B cell (primary cell): ENCODE results near the gene PAFAH2. TPM values are rescaled to one million over a fixed set of nuclear protein-coding genes. Genes with fewer than 3 reads are reported as not detected.

Experiments
- ATAC-seq: fragments of 200-7000 bp; cut with Tn5 transposase; one replicate; pipeline ENCODE4 v1.10.0; 2021; ENCODE audit warnings: low read depth, mild to moderate bottlenecking, moderate number of reproducible peaks, moderate library complexity
- CTCF ChIA-PET: fragments of 350-600 bp; sonication (Branson Sonifier 250); formaldehyde crosslinking; loops from one replicate; lab custom pipeline; 2021; ENCODE audit warnings: antibody characterized with exemption, inconsistent platforms; lab: Charles Lee
- POLR2A ChIA-PET: fragments of 350-600 bp; sonication (Branson Sonifier 250); formaldehyde crosslinking; loops from one replicate; lab custom pipeline; 2021; ENCODE audit warnings: antibody characterized with exemption; lab: Charles Lee
- DNase-seq: peaks from one replicate; pipeline ENCODE4 v3.0.0; 2013
- H2AFZ ChIP-seq: 2 replicates; pipeline ENCODE4 v1.6.1; 2012; ENCODE audit warnings: mild to moderate bottlenecking, low read depth, low read length; ENCODE audit not compliant: insufficient read depth, poor library complexity, severe bottlenecking
- H3K27ac ChIP-seq, 2 donors: 1 replicate in 1 of 2; 2 replicates in 1 of 2; pipeline ENCODE4 v1.5.1; 2012 to 2013; ENCODE audit warnings: low read length in 2 of 2, mild to moderate bottlenecking in 2 of 2, moderate library complexity in 1 of 2
- H3K27me3 ChIP-seq, 4 experiments: fragments of 200-600 bp in 1 of 4; sonication (generic) in 1 of 4; replicated peaks in 1 of 4; 1 replicate in 2 of 4; 2 replicates in 2 of 4; pipeline versions ENCODE4 v1.6.1 to v1.7.0; 2013 to 2016; ENCODE audit warnings: low read length in 3 of 4, mild to moderate bottlenecking in 2 of 4, mixed read lengths in 1 of 4, moderate library complexity in 1 of 4; ENCODE audit not compliant: insufficient read depth in 4 of 4, control insufficient read depth in 3 of 4; ENCODE audit errors: control extremely low read depth in 1 of 4
- H3K36me3 ChIP-seq, 2 experiments: replicated peaks in 1 of 2; 1 replicate in 1 of 2; 2 replicates in 1 of 2; pipeline versions ENCODE4 v1.6.1 to v1.7.1; 2013; ENCODE audit warnings: low read length in 1 of 2; ENCODE audit not compliant: insufficient read depth in 2 of 2, control insufficient read depth in 1 of 2; ENCODE audit errors: control extremely low read depth in 1 of 2, extremely low read depth in 1 of 2
- H3K4me1 ChIP-seq, 2 donors: fragments of 200-600 bp in 1 of 2; sonication (generic) in 1 of 2; 1 replicate in 1 of 2; 2 replicates in 1 of 2; pipeline versions ENCODE4 v1.5.1 to v1.6.1; 2013 to 2017; ENCODE audit warnings: low read length in 2 of 2; ENCODE audit not compliant: control insufficient read depth in 2 of 2, insufficient read depth in 2 of 2
- H3K4me2 ChIP-seq: replicated peaks from 2 replicates; pipeline ENCODE3; 2012; ENCODE audit warnings: mild to moderate bottlenecking, low read depth, low read length; ENCODE audit not compliant: poor library complexity, severe bottlenecking
- H3K4me3 ChIP-seq, 5 experiments: fragments of 200-600 bp in 1 of 5; sonication (generic) in 1 of 5; 1 replicate in 3 of 5; 2 replicates in 2 of 5; pipeline versions ENCODE4 v1.5.1 to v1.7.0; 2011 to 2016; ENCODE audit warnings: low read length in 4 of 5, mild to moderate bottlenecking in 4 of 5, low read depth in 2 of 5, control low read depth in 1 of 5, moderate library complexity in 1 of 5; ENCODE audit not compliant: insufficient read depth in 1 of 5; ENCODE audit errors: control extremely low read depth in 1 of 5, extremely low read depth in 1 of 5
- H3K79me2 ChIP-seq: fragments of 200-600 bp; sonication (generic); one replicate; pipeline ENCODE4 v1.6.0; 2016; ENCODE audit warnings: low read length; ENCODE audit not compliant: control insufficient read depth, insufficient read depth
- H3K9ac ChIP-seq: fragments of 200-600 bp; sonication (generic); 2 replicates; pipeline ENCODE4 v1.6.1; 2017; ENCODE audit warnings: mild to moderate bottlenecking, low read length, moderate library complexity
- H3K9me3 ChIP-seq, 3 donors: one replicate each; pipeline versions ENCODE4 v1.6.1 to v1.7.1; 2013; ENCODE audit warnings: low read length in 2 of 3; ENCODE audit not compliant: control insufficient read depth in 2 of 3, insufficient read depth in 1 of 3; ENCODE audit errors: control extremely low read depth in 1 of 3
- H4K20me1 ChIP-seq: 2 replicates; pipeline ENCODE4 v1.6.0; 2012; ENCODE audit warnings: mild to moderate bottlenecking, low read length; ENCODE audit not compliant: insufficient read depth, control insufficient read depth, poor library complexity, severe bottlenecking
- H3K27ac Mint-ChIP-seq: one replicate; pipeline ENCODE4 v1.8.0; 2021; ENCODE audit warnings: mixed read lengths
- H3K27me3 Mint-ChIP-seq: one replicate; pipeline ENCODE4 v1.8.0; 2021; ENCODE audit warnings: mixed read lengths
- H3K4me1 Mint-ChIP-seq: one replicate; pipeline ENCODE4 v1.8.0; 2021; ENCODE audit warnings: mixed read lengths
- H3K4me3 Mint-ChIP-seq: one replicate; pipeline ENCODE4 v1.8.0; 2021; ENCODE audit warnings: mixed read lengths
- H3K9me3 Mint-ChIP-seq: one replicate; pipeline ENCODE4 v1.8.0; 2022; ENCODE audit warnings: mixed read lengths; ENCODE audit not compliant: insufficient read depth
- EZH2 ChIP-seq: IDR thresholded peaks from 2 replicates; pipeline ENCODE4 v1.6.1; 2012; ENCODE audit warnings: borderline replicate concordance, low read depth, mild to moderate bottlenecking, moderate library complexity, low read length; ENCODE audit not compliant: insufficient read depth, poor library complexity, severe bottlenecking
- WGBS: methylation state at CpG from one replicate; pipeline ENCODE4 v1.1.5; 2013; ENCODE audit warnings: missing lambda C conversion rate; ENCODE audit not compliant: insufficient coverage; 5-methylcytosine and 5-hydroxymethylcytosine counted together
- intact Hi-C: fragments of 100-400 bp; cut with micrococcal nuclease; formaldehyde crosslinking; loops from one replicate; pipeline ENCODE4 v1.10.0; 2022
- polyA plus RNA-seq: library from polyadenylated mRNA; depleted of rRNA; stranded (reverse); fragments of >200 nt; gene quantifications from 2 replicates; pipeline ENCODE4 v1.2.3, GENCODE V29; 2012
- total RNA-seq, 2 donors: library from RNA; stranded (reverse); fragments of 120-200 nt in 1 of 2; gene quantifications; 1 replicate in 1 of 2; 2 replicates in 1 of 2; pipeline versions ENCODE4 v1.2.3 to v1.2.4, GENCODE V29; 2013 to 2022
- TF ChIP-seq, protein P1 (sequence below): fragments of 200-600 bp; IDR thresholded peaks from one replicate; pipeline ENCODE4 v1.8.0; 2022; ENCODE audit warnings: antibody characterized with exemption, mild to moderate bottlenecking

PAFAH2 gene
- total and polyA plus RNA-seq, 2 donors (not counting 1 experiment from before 2014, with no cell fraction given), result 5.1 to 8.8 TPM

GRCh38 chr1:25991937-25992688 is 5.8 kb downstream of the PAFAH2 start:
- CTCF ChIA-PET, result interaction anchor here (1.0 to 2.0 kb wide), 2 partner anchors 95 to 97 kb away, joined by 4 read pairs; no protein-coding TSS in a partner anchor
- H3K4me3 Mint-ChIP-seq, result no peak overlapping the region

More at GRCh38 chr1:25991937-25992688, 5.8 kb downstream of the PAFAH2 start:
- Histone ChIP-seq H3K27ac (no peak overlapping the region), H3K4me2 (no peak overlapping the region), H3K27me3 (no peaks in the 10 kb centered on the region), H3K79me2 (peaks cover 42% of the 10 kb centered on the region), H2AFZ (no peak overlapping the region), H3K36me3 (peaks cover 0 to 6% of the 10 kb centered on the region in 2 experiments), H3K4me1 (peaks cover 13 to 15% of the 10 kb centered on the region in 2 donors), H3K9me3 (no peaks in the 10 kb centered on the region), H3K4me3 (no peak overlapping the region), H4K20me1 (no peaks in the 10 kb centered on the region), H3K9ac (no peak overlapping the region)
- POLR2A ChIA-PET, result no interaction called here
- DNase-seq (no peak), ATAC-seq (no peak)
- H3K4me1 Mint-ChIP-seq, result peaks cover 17% of the 10 kb centered on the region
- intact Hi-C loops, result no loop called here
- H3K27ac Mint-ChIP-seq, result no peak overlapping the region
- 93% methylated on average over 2 of the region's 5 CpGs for WGBS
- H3K27me3 Mint-ChIP-seq, result no peaks in the 10 kb centered on the region
- TF ChIP-seq, protein P1, sequence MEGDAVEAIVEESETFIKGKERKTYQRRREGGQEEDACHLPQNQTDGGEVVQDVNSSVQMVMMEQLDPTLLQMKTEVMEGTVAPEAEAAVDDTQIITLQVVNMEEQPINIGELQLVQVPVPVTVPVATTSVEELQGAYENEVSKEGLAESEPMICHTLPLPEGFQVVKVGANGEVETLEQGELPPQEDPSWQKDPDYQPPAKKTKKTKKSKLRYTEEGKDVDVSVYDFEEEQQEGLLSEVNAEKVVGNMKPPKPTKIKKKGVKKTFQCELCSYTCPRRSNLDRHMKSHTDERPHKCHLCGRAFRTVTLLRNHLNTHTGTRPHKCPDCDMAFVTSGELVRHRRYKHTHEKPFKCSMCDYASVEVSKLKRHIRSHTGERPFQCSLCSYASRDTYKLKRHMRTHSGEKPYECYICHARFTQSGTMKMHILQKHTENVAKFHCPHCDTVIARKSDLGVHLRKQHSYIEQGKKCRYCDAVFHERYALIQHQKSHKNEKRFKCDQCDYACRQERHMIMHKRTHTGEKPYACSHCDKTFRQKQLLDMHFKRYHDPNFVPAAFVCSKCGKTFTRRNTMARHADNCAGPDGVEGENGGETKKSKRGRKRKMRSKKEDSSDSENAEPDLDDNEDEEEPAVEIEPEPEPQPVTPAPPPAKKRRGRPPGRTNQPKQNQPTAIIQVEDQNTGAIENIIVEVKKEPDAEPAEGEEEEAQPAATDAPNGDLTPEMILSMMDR, result no peak
- TF ChIP-seq EZH2, result no peak
- no peaks in the 10 kb centered on the region for H3K9me3 Mint-ChIP-seq
